Epidermal melanocyte (primary cell): ENCODE results near the gene TAOK2.

Experiments used
- DNase-seq: peaks from one replicate; pipeline ENCODE4 v3.0.0; 2011; ENCODE audit warnings: low spot score; ENCODE audit not compliant: insufficient read length

TAOK2 gene

DNA sequence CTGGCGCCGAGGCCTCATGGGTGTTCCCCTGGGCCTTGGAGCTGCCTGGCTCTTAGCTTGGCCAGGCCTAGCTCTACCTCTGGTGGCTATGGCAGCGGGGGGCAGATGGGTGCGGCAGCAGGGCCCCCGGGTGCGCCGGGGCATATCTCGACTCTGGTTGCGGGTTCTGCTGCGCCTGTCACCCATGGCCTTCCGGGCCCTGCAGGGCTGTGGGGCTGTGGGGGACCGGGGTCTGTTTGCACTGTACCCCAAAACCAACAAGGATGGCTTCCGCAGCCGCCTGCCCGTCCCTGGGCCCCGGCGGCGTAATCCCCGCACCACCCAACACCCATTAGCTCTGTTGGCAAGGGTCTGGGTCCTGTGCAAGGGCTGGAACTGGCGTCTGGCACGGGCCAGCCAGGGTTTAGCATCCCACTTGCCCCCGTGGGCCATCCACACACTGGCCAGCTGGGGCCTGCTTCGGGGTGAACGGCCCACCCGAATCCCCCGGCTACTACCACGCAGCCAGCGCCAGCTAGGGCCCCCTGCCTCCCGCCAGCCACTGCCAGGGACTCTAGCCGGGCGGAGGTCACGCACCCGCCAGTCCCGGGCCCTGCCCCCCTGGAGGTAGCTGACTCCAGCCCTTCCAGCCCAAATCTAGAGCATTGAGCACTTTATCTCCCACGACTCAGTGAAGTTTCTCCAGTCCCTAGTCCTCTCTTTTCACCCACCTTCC, 13.9 kb downstream of the TAOK2 start:
- no peak for DNase-seq

DNA sequence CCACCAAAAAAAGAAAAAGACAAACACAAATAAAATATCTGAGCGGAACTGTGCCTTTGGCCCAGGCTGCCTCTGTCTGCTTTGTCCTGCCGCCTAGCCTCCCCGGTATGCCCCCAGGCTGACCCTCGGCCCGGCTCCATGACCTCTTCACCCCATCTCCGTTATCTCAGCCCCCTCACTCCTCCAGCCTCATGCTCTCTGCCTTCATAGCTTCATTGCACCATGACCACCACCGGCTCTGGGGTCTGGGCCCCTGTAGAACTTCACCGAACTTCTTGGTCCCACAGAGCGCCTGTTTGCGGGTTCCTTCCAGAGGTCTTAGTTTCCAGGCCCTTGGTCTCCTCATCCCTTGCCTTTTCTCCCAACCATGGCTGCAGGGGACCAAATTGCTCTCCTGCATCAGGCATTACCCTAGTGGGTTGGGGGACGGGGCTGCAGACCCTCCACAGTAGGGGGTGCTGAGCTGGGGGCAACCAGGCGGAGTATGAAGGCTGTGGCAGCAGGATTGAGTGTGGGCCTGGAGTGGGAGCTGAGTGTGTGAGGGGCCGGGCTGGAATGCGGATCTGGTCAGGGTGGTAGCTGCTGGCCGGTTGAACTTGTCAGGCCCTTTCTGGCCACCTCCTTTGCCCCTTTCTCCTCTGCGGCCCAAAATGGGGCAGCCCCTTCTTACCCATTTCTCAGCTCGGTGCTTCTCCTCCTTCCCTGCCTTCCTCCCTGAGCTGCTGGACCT, 14.8 kb downstream of the TAOK2 start:
- DNase-seq: no peak

DNA sequence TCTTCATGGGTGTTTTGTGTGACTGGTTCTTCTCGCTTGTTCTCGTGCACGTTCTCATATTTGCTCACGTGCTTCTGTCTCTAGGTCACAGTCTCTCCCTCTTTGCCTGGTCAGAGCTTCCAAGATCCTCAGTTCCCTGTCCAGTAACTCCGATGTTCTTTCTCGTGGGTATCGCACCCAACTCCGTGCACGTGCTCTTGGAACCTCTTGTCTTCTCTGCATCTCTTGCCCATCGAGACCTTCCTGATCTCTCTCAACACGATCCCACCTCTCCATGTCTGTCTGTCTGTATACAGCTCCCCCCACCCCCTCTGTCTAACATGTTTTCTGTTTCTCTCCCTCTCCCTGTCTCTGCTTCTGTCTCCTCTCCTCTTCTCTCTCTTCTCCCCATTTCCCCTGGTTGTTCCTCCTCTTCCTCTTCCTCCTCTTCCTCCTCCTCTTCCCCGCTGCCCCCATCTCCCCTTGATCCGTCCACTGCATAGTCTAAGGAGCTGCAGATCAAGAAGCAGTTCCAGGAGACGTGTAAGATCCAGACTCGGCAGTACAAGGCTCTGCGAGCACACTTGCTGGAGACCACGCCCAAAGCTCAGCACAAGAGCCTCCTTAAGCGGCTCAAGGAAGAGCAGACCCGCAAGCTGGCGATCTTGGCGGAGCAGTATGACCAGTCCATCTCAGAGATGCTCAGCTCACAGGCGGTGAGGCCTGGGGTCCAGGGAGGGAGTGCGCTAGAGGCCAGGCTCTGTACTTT, 15.6 kb downstream of the TAOK2 start:
- DNase-seq: no peak

DNA sequence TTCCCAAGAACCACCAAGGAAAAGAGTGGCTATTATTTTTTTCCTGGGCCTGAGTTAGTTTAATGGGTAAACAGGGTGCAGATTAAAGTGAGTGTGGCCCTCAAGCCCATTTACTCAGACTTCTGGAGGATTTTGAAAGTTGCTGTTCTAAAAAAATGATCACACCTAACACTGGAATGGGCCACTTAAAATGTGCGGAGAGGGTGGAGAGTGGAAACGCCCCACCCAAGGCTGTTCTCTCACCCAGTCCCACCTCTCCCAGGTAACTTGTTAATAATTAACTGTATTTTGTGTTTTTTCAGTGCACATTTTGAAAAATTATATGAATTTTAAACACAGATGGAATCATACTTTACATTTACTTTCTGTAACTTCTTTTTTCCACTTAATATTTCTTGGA, 16.4 kb downstream of the TAOK2 start:
- DNase-seq: no peak

DNA sequence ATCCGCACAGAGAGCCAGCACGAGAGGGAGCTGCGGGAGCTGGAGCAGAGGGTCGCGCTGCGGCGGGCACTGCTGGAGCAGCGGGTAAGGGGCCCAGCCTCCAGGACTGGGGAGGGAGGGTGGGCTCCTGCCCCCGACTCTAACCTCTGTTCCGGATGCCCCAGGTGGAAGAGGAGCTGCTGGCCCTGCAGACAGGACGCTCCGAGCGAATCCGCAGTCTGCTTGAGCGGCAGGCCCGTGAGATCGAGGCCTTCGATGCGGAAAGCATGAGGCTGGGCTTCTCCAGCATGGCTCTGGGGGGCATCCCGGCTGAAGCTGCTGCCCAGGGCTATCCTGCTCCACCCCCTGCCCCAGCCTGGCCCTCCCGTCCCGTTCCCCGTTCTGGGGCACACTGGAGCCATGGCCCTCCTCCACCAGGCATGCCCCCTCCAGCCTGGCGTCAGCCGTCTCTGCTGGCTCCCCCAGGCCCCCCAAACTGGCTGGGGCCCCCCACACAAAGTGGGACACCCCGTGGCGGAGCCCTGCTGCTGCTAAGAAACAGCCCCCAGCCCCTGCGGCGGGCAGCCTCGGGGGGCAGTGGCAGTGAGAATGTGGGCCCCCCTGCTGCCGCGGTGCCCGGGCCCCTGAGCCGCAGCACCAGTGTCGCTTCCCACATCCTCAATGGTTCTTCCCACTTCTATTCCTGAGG, 17.4 kb downstream of the TAOK2 start:
- DNase-seq: no peak

DNA sequence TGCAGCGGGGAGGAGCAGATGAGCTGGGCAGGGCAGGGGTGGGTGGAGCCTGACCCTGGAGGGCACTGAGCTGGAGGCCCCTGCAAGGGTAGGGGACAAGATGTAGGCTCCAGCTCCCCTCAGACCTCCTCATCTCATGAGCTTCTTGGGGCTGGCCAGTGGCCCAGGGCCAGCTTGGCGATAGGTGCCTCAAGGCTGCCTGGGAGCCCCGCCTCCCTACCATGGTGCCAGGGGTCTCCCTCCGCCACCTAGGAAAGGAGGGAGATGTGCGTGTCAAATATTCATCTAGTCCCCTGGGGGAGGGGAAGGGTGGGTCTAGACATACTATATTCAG, 17.9 kb downstream of the TAOK2 start:
- no peak for DNase-seq

DNA sequence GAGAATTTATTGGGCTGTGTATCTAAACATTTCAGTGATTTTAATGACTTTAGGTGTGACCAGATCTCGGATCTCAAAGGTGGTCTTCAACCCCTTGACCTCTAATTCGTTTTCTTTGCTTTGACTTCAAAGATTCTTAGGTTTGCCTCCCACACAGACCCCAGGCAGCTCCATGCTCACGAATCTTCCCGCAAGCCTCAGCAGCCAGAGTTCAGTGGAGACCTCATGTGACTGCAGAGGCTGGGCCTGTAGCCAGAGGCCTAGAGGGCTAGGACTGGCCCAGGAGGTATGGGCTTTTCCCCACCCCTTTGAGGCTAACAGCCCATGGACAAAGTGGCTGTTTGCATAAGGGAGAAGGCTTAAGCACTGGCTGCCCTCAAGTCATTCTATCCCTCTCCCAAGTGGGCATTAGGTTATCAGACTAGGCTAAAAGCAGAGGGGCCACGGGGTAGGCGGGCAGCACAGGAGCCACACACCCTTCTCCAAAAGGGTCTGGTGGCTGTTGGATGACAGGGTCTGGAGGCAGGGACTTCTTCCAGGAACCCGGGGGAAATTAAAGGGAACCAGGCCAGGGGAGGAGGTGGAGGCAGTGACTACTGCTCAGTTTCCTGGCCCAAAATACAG, 18.8 kb downstream of the TAOK2 start:
- DNase-seq: peak; percentile 56

DNA sequence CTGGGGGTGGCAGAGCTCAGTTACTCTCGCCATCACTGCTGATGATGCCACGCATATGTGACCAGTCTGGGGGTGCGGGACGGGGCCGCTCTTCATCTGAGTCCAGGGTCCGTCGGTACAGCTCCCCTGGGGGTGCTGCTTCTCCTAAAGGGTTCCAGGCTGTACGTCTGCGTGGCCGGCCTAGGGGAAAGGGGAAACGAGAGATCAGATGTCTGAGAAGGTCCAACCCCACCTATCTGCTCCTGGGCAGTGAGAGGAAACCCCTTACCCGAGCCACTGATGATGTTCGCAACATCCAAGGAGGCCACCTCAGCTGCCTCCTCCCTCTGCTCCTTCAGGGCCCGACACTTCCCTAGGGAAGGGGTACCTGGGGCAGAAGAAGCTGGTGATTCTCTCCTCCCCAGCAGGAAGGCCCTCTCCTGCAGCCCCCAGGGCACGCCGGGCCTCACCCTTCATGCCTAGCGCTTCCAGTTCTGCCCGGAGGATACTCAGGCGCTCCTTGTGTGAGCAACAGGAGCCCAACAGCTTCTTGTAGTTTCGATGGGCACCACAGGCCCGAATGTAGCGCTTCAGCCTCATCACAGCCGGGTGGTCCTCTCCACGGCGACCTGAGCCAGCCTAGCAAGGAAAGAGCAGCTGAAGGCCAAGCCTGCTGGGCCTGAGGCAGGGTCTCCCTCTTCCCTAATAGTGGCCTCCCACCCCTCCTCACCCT, 19.7 kb downstream of the TAOK2 start:
- DNase-seq: no peak

DNA sequence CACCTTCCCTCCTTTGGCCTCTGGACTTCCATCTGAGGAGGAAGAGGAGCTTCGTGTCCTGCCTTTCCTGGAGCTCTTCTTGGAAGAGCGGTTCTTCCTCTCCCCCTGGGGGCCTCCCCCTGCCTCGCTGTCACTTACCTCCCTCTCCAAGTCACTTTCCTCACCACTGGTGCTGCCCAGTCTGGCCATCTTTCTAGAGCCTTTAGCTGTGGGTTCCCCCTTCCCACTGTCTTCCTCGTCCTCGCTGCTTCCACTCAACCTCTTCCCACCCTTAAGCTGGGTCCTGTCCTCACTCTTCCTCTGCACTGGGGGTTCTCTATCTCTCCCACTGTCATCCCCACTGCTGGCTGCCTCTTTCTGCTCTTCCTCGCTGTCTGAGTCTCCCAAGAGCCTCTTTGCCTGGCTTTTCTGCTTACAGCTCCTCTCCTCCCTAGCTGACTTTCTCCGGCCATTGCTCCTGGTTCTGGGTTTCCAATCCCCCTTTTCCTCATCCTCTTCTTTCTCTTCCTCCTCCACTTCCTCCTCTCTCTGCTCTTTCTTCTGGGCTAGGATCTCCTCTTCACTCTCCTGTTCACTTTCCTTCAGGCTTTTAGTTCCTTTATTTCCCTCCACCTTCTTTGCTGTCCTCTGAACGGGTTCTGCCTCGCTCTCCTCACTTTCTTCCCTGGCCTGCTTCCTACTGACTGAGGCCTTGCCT, 20.4 kb downstream of the TAOK2 start:
- DNase-seq: no peak

DNA sequence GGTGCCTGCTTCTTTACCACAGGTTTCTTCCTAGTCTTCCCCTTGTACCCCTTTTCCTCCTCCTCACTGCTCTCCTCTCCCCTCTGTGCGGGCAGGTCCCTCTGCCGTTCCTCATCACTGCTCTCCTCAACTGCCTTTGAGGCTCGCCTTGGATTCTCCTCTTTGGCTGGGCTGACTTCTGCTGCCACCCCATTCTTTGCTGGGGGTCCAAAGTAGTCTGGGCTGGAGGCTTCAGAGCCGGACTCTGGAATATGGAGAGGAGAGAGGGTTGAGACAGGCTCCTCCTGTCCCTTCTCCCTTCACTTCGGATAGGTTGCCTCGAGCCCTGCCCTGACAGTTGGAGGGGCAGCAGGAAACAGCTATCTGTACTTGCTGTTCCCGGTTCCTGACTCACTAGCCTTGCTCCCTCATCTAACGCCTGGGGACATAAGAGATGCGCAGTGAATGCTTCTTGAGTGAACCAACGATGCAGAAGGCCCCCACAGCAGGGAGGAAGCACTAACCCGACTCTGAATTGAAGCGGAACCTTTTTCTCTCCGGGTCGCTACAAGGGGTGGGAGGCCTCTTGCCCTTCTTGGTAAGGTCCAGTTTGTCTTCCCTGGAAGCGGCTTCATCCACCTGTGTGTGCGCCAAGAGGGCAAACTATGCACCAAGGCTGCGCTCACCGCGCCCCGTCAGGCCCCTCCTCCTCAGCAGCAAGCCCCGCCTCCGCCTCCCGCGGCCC, 21.1 kb downstream of the TAOK2 start:
- DNase-seq: no peak

DNA sequence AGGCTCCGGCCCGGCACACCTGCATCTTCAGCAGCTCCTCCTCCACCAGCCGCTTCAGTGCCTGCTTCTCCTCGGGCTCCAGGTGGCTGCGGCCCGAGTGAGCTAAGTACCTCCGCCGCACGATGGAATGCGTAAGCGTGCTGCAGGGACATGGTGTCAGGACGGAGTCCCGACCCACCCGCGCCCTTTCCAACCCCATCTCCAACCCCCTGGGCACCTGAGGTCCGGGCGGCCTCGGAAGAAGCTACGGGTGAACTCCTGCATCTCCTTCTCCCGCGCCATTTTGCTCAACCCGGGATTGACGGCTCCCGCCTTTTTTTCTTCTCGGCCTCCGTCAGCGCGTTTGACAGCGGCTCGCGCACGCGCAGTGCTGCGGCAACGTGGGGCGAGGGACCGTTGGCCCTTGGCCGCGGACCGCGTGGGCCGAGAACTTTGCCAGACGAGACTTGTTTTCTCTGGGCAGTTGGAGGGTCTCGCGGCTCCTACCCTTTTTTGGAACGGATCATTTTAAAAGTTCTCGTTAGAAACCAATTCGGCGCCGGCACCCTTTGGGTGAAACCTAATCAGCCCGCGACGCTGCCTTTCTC, 21.7 kb downstream of the TAOK2 start, which contains the start of gene HIRIP3:
TSS of gene HIRIP3 (minus strand) at position 294 of the 587 bp plus-strand sequence. CDS start at position 282, 12 bp downstream.
- peak; percentile 94 for DNase-seq

DNA sequence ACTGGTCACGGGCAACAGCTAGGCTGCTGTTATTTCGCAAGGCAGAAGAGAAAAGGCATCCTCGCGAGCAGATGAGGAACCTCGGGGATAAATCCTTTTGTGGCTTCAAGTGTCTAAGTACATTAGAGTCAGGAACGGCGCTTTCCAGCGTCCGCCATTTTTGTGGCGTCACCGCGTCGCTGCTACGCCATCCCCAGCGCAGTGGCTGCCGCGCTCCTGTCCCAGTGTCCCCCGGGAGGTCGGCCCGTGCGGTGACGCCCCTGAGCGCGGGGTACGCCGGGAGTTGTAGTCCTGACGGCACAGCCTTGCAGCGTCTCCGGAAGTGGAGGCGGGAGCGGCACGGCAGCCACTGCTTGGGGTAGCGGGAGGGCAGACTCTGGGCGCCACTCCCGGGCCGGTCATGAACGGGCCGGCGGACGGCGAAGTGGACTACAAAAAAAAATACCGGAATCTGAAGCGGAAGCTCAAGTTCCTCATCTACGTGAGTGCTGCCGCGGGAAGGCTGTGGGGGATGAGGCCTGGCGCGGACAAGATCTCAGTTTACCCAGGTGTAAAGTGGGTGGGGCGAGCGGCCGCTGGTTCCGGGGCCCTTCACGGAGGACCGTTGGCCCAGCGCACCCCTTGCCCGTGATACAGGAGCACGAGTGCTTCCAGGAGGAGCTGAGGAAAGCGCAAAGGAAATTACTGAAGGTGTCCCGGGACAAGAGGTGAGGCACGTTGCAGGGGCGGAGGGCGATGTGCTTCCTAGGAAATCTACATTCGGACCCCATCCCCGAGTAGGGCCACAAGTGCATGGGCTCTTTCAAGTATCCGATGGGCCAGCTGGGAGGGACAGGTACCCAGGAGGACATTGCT, 22.5 kb downstream of the TAOK2 start, which contains the start of gene INO80E:
TSS of gene INO80E (plus strand) at position 331 of the 855 bp plus-strand sequence. CDS start at position 401, 70 bp downstream.
- peak; percentile 98 for DNase-seq

DNA sequence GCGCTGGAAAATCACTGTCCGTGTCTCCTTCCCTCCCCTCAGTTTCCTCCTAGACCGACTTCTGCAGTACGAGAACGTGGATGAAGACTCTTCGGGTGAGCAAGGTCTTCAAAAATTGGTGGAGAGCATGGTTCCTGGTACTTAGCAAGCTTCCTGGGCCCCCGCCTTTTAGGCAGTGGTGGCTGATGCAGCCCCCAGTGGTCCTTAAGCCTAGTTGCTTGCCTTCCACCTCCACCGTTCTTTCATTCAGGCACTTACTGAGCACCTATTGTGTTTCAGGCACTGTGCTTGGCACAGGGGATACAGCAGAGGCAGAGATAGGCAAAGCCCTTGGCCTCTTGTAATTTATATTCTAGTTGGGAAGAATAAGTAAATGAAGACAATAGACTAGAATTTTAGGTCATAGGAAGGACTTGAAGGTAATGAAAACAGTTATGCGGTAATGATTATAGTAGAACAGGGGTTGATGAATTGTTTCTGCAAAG, 23.1 kb downstream of the TAOK2 start:
- no peak for DNase-seq

DNA sequence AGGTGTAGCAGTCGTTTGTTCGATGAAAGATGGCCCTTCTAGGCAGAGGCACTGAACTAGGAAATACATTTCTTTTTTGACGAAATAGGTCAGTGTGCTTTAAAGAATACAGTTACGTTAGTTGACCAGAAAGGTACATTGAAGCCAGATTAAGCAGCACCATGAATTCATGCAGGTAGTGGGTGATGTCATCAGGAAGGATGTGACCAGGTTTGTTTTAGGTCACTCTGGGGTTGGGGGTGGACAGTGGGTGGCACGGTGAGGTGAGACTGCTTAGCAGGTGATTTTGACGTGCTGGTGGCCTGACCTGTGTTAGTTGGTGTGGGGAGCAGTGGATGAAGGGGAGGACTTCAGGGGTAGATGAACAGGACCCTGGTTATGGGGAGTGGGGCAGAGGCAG, 25.9 kb downstream of the TAOK2 start:
- DNase-seq: no peak

DNA sequence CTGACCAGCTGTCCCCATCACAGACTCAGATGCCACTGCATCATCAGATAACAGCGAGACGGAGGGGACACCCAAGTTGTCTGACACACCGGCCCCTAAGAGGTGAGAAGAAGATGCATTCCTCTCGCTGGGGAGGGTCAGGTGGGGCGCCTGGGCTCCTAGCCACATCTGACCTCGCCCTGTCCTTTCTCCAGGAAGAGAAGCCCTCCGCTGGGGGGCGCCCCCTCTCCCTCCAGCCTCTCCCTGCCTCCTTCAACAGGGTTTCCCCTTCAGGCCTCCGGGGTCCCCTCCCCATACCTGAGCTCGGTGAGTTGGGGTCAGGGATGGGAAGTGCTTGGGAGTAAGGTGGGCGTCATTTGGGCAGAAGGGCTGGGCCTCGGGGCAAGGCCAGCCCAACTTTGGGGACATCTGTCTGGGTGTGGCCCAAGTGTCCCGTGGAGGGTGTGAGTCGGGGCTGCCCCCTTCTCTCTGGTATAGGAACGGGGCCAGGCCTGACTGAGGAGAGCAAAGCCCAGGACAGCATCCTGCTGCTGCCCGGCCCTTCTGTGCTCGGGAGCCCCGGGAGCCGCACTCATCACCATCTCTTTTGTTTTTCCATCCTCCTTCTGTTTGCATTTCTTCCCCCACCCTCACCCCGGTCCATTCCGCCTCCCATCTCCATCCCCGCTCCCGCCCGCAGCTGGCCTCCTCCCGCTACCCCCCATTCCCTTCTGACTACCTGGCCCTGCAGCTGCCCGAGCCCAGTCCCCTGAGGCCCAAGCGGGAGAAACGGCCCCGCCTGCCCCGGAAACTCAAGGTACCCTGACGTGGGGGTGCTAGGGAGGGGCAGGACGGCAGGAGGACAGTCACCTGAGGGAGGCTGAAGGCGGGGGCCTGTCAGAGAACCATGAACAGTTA, 27.3 kb downstream of the TAOK2 start:
- DNase-seq: no peak

DNA sequence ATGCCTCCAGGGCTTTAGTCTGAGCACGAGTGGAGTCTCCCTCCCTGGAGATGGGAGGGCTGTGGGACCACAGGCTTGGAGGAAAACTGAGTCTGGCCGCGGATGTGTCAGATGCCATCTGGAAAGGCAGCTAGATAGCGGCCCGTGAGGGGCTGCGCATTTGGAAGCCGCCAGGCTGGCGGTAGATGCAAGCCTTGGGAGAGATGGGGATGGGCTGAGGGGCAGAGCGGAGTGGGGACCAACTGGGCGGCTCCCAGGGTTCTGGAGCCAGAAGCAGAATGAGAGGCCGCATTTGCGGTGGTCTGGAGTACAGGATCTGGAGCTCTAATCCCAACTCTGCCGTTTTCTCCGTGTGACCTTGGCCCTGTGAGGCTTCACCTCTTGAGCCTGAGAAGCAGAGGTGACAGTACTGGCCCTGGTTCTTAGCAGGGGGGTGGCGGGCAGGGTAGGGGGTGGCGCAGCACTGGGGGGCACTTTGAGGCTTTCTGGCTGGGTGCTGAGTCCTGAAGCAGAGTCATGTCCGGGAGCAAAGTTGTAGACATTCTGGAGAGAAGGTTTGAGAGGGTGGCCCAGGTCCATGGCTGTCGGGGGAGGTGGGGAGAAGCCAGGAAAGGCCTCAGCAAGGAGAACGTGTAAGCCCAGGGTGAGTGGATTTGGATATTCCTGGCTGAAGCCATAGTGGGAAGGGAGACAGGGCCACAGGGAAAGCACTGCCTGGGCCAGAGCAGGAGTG, 29.1 kb downstream of the TAOK2 start:
- DNase-seq: no peak
